NCI-H524 (cell line): Measurements from ENCODE around the gene TMEM174.
A peak's percentile ranks its signal among the peaks of the same experiment; 100 is the strongest.

ENCODE experiments used
- DNase-seq, 2 experiments: peaks; one replicate each; lab custom pipeline; 2025; lab: John Stamatoyannopoulos, UW

Gene TMEM174, protein sequence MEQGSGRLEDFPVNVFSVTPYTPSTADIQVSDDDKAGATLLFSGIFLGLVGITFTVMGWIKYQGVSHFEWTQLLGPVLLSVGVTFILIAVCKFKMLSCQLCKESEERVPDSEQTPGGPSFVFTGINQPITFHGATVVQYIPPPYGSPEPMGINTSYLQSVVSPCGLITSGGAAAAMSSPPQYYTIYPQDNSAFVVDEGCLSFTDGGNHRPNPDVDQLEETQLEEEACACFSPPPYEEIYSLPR

DNA sequence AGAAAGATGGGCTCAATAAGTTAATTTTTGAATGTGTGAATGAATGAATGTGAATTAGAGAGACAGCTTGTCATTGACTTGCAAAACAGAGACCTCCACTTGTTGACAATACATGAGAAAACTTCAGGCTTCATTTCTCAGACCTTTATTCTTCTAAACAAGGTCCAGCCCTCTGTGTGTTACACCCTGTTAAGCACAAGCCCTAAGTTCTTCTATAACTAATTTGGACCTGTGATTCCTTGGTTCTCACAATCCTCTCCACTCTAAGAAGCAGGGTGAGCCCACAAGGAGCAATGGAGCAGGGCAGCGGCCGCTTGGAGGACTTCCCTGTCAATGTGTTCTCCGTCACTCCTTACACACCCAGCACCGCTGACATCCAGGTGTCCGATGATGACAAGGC lies at the start of gene TMEM174:
Gene TMEM174 (plus strand): TSS at position 243 of the 400 bp plus-strand sequence. CDS start 51 bp downstream, at position 294.
- no peak for DNase-seq

DNA sequence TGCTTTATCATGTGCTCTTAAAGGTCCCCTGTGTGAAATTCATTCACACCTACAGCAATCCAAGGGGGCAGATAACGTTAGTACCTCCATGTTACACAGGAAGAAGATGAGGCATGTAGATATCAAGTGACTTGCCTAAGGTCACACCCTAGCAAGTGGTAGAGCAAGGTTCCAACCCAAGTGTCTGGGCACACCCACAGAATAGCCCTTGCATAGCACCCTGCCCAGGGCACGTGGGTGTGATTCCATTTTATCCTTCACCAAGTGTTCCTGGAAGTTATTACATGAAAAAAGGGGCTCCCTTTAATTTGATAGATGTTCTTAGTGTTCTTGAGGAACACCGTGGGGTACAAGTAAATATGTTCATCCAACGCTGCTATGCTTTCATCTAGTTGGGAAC lies 47.7 kb upstream of the TMEM174 start:
- DNase-seq = no peak

DNA sequence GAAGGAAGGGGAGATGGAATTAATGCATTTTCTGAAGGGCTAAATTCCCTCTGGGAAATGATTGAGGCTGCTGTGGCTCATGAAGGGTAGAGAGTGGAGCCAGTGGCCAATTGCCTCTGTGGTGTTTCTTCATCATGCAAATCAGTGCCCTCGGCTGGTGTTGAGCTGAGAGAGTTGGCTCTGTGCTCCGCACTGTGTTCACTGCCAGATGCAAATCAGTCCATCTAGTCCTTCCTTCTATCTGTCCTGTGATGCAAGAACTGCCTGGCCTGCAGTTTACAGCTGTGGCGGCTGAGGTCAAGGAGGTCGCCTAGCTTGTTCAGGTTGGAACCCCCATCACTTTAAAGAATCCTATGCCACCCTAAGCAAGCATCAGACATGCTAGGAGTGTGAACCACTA lies 46.6 kb upstream of the TMEM174 start:
- no peak for DNase-seq

- DNase-seq = no peak
Measured at GRCh38 chr5:73126957-73127356, 46.0 kb upstream of the TMEM174 start.

- DNase-seq = no peak
Measured at GRCh38 chr5:73129143-73129542, 43.9 kb upstream of the TMEM174 start.

GRCh38 chr5:73130811-73131210 lies 42.2 kb upstream of the TMEM174 start:
- DNase-seq = no peak

DNA sequence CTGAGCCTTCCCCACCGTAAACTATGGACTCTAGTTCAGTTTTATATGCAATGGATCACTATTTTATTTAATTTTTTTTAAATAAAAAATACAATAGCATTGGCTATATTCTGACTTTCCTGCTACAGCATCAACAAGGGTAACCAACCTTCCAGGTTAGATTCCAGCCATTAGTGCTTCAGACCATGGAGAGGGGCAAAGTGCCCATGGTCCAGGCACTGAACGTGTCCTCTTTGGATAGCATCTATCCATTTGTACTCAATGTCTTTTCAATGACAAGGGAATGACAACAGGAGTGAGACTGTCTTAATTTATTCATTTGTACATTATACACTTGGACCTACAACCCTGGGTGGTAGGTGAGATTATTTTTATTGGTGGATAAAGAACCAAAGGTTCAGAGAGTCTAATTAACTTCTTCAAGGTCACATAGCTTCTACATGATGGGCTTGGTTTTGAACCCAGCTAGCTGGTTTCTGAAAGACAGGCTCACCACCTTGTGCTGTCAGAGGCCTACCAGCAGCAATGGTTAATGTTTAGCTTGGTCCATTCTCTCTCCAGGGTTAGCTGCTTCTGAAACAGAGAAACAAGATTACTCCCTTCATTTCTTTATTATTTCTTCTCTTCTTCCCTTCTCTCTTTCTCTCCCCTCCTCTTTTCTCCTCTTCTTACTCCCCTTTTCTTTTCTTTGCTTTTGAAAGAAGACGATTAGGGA lies 41.1 kb upstream of the TMEM174 start:
- no peak for DNase-seq

DNA sequence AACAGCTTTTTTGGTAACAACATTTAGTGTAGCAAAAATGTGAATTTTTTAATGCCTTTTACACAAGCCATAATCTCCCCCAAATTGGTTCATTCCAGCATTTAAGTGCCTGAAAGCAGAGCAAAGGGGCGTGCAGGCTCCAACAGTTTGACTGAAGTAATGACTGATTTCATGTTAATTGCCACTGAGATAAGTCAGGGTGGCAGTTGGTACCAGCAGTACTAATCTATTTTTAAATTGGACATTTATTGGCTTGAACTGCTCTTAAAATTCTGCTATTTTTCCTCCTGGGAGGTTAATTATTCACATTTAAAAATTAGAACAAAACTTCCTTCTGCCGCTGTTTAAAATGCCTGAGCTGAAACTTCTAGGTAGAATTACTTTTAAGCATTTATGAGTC lies 40.2 kb upstream of the TMEM174 start:
- DNase-seq = no peak

DNA sequence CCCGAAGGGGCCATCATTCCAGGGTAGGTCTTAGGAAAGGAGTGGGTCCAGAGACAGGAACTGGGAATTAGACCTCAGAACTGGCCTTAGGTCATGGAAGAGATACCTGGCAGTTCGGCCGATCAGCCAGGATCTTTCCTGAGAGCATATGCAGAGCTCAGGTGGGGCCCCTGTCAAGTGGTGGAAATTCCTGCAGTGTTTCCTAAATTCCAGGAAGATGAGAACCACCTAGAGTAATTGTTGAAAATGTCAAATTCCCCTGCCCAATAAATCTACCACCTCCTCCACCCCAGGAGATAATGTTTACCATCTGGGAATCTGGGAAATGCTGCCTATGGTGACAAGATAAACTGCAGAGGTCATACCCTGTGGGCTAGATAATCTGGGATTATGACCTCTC lies 38.0 kb upstream of the TMEM174 start:
- DNase-seq = no peak

DNA sequence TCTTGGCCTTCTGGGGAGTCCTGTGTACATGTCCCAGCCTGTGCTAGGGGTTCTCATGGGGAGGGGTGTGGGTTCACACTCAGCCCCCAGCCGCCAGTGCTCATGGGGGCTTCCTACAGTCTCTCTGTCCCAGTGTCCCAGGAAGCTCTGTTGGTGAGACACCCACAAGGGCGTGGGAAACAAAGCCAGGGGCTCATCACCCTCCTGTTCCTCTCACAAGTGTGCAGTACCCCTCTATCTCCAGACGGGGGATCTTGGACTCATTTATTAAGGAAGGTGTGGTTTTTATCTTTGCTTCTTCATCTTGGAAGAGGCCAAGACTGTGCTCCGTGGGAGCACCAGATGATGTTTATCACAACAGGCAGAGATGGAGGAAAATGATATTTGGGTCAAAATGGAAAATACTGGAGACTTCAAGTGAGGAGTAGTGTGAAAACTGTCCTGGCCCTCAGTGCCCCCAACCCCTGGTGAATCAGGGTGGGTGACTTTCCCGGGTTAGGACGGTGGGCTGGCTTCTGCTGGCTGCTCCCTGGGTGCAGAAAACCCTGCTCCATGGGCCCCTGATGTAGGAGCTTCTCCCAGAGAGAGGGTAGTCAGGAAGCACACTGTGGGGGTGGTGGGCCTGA lies 37.5 kb upstream of the TMEM174 start:
- DNase-seq = peak in 1 of 2 experiments; percentile 18

GRCh38 chr5:73136055-73136562 lies 36.9 kb upstream of the TMEM174 start:
- DNase-seq = no peak

- DNase-seq = no peak
Measured at GRCh38 chr5:73137563-73138530, 35.1 kb upstream of the TMEM174 start.

- no peak for DNase-seq
Measured at GRCh38 chr5:73139485-73139884, 33.5 kb upstream of the TMEM174 start.

DNA sequence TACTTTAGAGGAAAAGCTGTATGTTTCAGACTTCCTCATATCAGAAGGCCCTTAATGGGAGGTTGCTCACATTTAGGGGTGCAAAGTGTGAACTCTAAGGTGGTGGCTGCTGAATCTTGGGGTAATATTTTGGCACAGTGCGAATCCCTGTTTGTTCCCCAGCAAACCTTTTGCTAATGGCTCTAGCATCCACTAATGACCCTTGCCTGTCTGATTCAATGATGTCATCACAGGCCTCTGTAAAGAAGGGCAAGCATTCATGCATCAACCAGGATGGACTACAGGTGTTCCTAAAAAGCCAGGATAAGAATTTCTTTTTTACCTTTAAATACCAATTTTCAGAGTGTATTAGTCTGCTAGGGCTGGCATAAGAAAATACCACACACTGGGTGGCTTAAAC lies 32.2 kb upstream of the TMEM174 start:
- DNase-seq = no peak

DNA sequence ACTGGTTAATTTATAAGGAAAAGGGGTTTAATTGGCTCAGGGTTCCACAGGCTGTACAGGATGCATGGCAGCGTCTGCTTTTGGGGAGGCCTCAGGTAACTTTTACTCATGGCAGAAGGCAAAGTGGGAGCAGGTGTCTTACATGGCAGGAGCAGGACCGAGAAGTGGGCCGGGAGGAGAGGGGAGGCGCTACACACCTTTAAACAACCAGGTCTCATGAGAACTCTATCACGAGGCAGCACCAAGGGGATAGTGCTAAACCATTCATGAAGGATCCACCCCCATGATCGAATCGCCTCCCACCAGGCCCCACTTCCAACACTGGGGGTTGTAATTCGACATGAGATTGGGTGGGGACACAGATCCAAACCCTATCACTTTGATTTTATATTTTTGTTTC lies 31.0 kb upstream of the TMEM174 start:
- no peak for DNase-seq

GRCh38 chr5:73143716-73144115 lies 29.3 kb upstream of the TMEM174 start:
- DNase-seq = no peak

- no peak for DNase-seq
Measured at GRCh38 chr5:73149540-73149939, 23.5 kb upstream of the TMEM174 start.

DNA sequence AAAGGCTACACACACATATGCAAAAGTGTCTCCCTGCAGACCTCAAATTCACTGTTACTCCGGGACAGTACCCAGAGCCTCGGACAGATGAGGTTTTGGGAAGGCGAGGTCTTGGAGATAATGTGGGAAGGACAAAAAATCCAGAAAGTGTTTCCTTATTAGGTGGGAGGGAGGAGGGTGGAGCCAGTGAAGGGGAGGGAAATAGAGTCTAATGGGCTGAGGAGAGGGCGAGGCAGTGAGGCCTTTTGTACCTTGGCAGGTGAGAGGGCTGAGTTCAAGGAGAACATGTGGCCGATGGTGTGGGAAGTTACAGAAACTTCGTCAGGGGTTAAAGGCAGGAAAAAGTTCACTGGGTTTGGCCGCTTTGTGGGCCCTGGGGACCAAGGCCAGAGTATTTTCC lies 22.1 kb upstream of the TMEM174 start:
- DNase-seq = no peak

DNA sequence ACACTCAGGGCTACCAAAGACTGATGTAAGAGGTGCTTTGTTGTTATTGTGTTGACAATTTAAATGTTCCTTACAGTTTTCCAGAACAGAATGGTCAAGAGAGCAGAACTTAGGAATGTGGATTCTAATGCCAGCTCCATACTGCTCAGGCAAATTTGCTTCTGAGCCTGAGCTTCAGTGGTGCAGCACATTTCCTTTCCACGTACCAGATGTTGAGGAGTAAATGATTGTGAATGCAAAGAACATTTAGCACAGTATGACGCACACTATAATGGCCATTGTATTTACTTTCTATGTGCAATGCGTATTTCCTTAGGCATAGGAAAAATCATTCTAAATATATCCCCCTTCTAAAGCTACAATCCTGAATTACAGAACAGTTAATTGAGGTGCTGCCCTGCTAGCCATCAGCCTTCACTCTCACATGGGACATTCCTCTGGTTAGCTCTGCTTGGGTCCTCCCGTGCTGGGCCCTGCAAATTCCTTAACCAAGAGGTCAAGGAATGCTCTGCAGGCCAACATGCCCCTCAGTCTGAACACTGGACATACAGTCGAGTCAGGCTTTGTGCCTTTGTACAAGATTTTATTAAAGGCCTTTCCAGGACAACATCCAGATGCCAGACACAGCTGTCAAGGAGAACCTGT lies 21.1 kb upstream of the TMEM174 start:
- no peak for DNase-seq

- no peak for DNase-seq
Measured at GRCh38 chr5:73152411-73153388, 20.3 kb upstream of the TMEM174 start.
